WERI-Rb-1 (cell line): ENCODE data around the gene ZNF469.

Experiments
- DNase-seq: peaks from one replicate; pipeline ENCODE4 v3.0.0-alpha.2; 2020
- H3K27ac ChIP-seq: fragments of 250-450 bp; sonication (Bioruptor Pico); 2 replicates; pipeline ENCODE4 v1.5.1; 2020; ENCODE audit warnings: mild to moderate bottlenecking, moderate library complexity
- H3K27me3 ChIP-seq: fragments of 250-450 bp; sonication (Bioruptor Pico); 2 replicates; pipeline ENCODE4 v1.5.1; 2021; ENCODE audit warnings: mild to moderate bottlenecking, low read depth, moderate library complexity; ENCODE audit not compliant: insufficient read depth, severe bottlenecking
- H3K36me3 ChIP-seq: fragments of 250-450 bp; sonication (Bioruptor Pico); 2 replicates; pipeline ENCODE4 v1.5.1; 2020; ENCODE audit warnings: mild to moderate bottlenecking, moderate library complexity
- H3K4me3 ChIP-seq: 2 replicates; pipeline ENCODE4 v1.5.1; 2011; ENCODE audit warnings: low read depth, mild to moderate bottlenecking, control low read depth, low read length
- H3K9me3 ChIP-seq: fragments of 250-450 bp; sonication (Bioruptor Pico); 2 replicates; pipeline ENCODE4 v1.5.1; 2021; ENCODE audit warnings: mild to moderate bottlenecking, moderate library complexity; ENCODE audit not compliant: severe bottlenecking
- CTCF ChIP-seq: IDR thresholded peaks from 2 replicates; pipeline ENCODE4 v1.5.1; 2011; ENCODE audit warnings: low read depth, mild to moderate bottlenecking, control low read depth, inconsistent platforms, low read length

The ZNF469 gene

DNA sequence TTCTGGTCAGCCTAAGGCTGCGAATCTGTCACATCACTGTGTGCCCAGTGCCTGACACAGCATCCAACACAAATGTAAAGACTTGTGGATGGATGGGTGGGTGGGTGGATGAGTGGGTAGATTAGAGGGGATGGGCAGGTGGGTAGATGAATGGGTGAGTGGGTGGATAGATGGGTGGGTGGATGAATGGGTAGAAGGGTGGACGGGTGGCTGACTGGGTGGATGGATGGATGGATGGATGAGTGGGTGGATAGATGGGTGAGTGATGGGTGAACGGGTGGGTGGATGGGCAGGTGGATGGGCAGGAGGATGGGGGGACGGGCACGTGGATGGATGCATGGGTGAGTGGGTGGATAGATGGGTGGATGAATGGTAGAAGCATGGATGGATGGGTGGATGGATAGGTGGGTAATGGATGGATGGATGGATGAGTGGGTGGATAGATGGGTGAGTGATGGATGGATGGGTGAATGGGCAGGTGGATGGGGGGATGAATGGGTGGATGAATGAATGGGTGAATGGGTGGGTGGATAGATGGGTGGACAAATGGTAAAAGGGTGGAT is 39.2 kb downstream of the ZNF469 start:
- H3K36me3 ChIP-seq, result no peaks in the 10 kb centered on the region
- H3K27ac ChIP-seq, result no peak overlapping the region
- no peaks in the 10 kb centered on the region for H3K27me3 ChIP-seq
- H3K4me3 ChIP-seq, result no peak overlapping the region
- H3K9me3 ChIP-seq, result no peaks in the 10 kb centered on the region
- no peak for TF ChIP-seq CTCF
- no peak for DNase-seq

- Histone ChIP-seq H3K27me3 (no peaks in the 10 kb centered on the region), H3K36me3 (no peaks in the 10 kb centered on the region), H3K27ac (no peak overlapping the region), H3K9me3 (no peaks in the 10 kb centered on the region), H3K4me3 (no peak overlapping the region)
- TF ChIP-seq CTCF, result no peak
- no peak for DNase-seq
Measured at GRCh38 chr16:88422733-88423447, 40.1 kb downstream of the ZNF469 start.

DNA sequence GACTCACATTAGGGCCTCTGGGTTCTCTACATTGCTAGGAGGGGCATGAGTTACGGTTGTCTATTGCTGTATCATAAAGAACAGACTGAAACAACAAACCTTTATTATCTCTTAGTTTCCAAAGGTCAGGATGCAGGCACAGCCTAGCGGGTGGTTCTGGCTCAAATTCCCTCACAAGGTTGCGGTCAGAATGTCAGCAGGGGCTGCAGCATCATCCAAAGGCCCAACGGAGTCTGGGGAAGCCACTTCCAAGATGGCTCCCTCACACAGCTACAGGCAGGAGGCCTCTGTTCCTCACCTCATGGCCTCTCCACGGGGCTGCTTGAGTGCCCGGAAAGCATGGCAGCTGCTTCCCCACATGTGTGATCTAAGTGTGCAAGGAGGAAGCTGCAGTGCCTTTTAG is 40.7 kb downstream of the ZNF469 start:
- Histone ChIP-seq H3K4me3 (no peak overlapping the region), H3K9me3 (no peaks in the 10 kb centered on the region), H3K36me3 (no peaks in the 10 kb centered on the region), H3K27ac (no peak overlapping the region), H3K27me3 (no peaks in the 10 kb centered on the region)
- TF ChIP-seq CTCF, result no peak
- DNase-seq, result no peak

DNA sequence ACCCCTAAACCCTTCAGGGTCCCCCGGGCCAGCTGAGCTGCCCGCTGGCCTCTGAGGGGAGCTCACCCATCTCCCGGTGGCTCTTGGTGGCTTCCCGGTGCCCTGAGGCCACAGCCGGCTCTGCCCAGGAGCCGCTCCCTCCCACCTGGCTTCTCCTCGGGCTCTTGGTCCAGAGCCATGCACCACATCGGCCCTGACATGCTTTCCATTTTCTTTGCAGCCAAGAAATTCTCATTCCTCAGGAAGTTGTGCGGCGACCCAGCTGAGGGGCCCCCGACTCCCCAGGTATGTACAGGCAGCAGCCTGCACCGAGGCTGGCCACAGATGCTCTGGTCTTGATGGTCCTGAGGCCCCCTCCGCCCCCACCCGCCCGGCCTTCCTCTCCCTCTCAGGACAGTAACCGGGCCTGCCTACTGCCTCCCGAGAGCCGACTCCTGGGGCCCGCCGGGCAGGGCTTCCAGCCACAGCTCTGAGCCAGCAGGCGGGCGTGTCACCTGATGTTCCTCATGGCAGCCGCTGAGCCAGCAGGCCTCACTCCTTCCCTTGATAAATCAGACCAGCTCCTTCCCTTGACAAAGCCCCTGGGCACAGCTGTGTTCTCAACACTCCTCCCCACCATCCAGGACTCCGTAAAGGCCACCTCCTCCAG is 42.0 kb downstream of the ZNF469 start:
- DNase-seq, result no peak
- Histone ChIP-seq H3K27me3 (no peaks in the 10 kb centered on the region), H3K36me3 (no peaks in the 10 kb centered on the region), H3K9me3 (no peaks in the 10 kb centered on the region), H3K4me3 (no peak overlapping the region), H3K27ac (no peak overlapping the region)
- no peak for TF ChIP-seq CTCF

DNA sequence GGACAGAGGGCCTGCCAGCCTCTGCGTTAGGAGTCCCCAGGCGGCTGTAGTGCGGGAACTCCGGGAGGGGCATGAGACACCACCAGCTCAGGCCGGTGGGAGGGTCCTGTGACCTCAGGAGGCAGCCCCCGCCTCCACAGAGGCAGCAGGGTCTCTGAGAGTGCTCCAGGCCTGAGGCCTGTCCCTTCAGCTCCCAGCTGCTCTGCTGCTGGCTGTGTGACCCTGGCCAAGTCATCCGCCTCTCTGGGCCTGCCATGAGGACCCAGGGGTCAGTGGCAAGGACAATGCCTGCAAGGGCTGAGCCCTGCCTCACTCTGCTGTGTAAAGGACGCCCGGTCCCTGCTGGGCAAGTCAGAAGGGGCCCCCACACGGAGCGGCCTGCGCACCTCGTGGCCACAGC is 43.3 kb downstream of the ZNF469 start:
- no peak for DNase-seq
- Histone ChIP-seq H3K27ac (no peak overlapping the region), H3K4me3 (no peak overlapping the region), H3K9me3 (no peaks in the 10 kb centered on the region), H3K36me3 (no peaks in the 10 kb centered on the region), H3K27me3 (no peaks in the 10 kb centered on the region)
- TF ChIP-seq CTCF, result no peak

DNA sequence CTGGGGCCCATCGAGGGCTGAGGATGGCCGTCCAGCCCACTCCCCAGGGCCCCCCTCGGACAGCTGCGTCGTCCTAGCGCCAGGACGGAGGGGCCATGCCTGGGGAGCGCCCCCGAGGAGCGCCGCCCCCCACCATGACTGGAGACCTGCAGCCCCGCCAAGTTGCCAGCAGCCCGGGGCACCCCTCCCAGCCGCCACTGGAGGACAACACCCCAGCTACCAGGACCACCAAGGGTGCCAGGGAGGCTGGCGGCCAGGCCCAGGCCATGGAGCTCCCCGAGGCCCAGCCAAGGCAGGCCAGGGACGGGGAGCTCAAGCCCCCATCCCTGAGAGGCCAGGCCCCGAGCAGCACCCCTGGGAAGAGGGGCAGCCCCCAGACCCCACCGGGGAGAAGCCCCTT is 44.6 kb downstream of the ZNF469 start:
- Histone ChIP-seq H3K9me3 (no peaks in the 10 kb centered on the region), H3K27ac (no peak overlapping the region), H3K4me3 (no peak overlapping the region), H3K36me3 (no peaks in the 10 kb centered on the region), H3K27me3 (no peaks in the 10 kb centered on the region)
- no peak for DNase-seq
- TF ChIP-seq CTCF, result no peak
